PFSK-1 (cell line): ENCODE results near the gene RPS6KL1.

Experiments
- POLR2AphosphoS5 ChIP-seq: IDR thresholded peaks from 2 replicates; pipeline ENCODE4 v1.6.1; 2012; ENCODE audit warnings: low read depth, mild to moderate bottlenecking, control low read depth, low read length, moderate library complexity
- SIN3A ChIP-seq: IDR thresholded peaks from 2 replicates; pipeline ENCODE4 v1.6.1; 2012; ENCODE audit warnings: mild to moderate bottlenecking, low read length, moderate library complexity, borderline replicate concordance; ENCODE audit not compliant: insufficient read depth
- TAF1 ChIP-seq: IDR thresholded peaks from 2 replicates; pipeline ENCODE4 v1.6.1; 2012; ENCODE audit warnings: low read length, control low read depth, borderline replicate concordance; ENCODE audit not compliant: insufficient read depth
- TF ChIP-seq, protein P1 (sequence below), 2 experiments: IDR thresholded peaks; 2 replicates each; pipeline versions ENCODE4 v1.6.1 to v1.8.0; 2011 to 2012; ENCODE audit warnings: low read depth in 2 of 2, low read length in 2 of 2, control low read depth in 1 of 2, inconsistent platforms in 1 of 2, mild to moderate bottlenecking in 1 of 2, moderate library complexity in 1 of 2; ENCODE audit not compliant: insufficient read depth in 1 of 2

DNA sequence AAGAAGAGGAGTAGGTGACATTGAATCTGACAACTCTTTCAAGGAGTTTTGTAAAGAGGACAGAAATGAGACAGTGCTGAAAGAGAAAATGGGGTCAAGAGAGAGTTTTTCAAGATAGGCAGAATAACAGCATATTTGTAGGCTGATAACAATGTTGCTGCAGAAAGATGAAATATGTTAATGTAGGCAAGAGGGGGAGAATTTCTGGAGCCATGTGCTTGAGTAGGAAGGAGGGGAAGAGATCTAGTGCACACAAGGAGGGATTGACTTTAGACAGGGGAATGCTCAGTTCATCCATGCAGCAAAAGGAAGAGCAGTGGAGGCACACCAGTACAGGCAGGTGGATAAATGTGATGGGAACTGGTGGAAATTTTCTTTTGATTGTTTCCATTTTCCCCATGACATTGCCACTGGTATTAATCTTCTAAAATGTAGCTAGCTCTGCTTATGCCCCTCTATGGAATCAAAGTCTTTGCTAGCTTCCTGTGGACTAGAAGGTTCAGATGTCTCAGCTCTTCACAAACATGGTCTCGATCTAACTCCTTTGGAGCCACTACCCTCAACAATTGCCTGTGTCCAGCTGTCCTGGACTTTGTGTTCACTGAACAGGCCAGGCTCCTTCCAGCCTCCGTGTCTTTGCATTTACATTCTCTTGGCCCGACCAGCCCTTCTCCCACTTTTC is 56.2 kb downstream of the RPS6KL1 start:
- TF ChIP-seq POLR2AphosphoS5 (no peak), TAF1 (no peak), SIN3A (no peak)
- TF ChIP-seq, protein P1, sequence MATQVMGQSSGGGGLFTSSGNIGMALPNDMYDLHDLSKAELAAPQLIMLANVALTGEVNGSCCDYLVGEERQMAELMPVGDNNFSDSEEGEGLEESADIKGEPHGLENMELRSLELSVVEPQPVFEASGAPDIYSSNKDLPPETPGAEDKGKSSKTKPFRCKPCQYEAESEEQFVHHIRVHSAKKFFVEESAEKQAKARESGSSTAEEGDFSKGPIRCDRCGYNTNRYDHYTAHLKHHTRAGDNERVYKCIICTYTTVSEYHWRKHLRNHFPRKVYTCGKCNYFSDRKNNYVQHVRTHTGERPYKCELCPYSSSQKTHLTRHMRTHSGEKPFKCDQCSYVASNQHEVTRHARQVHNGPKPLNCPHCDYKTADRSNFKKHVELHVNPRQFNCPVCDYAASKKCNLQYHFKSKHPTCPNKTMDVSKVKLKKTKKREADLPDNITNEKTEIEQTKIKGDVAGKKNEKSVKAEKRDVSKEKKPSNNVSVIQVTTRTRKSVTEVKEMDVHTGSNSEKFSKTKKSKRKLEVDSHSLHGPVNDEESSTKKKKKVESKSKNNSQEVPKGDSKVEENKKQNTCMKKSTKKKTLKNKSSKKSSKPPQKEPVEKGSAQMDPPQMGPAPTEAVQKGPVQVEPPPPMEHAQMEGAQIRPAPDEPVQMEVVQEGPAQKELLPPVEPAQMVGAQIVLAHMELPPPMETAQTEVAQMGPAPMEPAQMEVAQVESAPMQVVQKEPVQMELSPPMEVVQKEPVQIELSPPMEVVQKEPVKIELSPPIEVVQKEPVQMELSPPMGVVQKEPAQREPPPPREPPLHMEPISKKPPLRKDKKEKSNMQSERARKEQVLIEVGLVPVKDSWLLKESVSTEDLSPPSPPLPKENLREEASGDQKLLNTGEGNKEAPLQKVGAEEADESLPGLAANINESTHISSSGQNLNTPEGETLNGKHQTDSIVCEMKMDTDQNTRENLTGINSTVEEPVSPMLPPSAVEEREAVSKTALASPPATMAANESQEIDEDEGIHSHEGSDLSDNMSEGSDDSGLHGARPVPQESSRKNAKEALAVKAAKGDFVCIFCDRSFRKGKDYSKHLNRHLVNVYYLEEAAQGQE (IDR thresholded peaks at IDR 0.05; ENCODE audit: insufficient read depth in 1 of 2, low read depth in 2 of 2, low read length in 2 of 2): no peak
